HG03558 (cell line): ENCODE measurements around the gene SLC25A39.

Experiments used
- ATAC-seq: cut with Tn5 transposase; IDR thresholded peaks from one replicate; pipeline ENCODE4 v1.9.1; 2021; ENCODE audit warnings: moderate number of reproducible peaks; ENCODE audit not compliant: unreplicated experiment; ENCODE audit errors: extremely low read depth

SLC25A39 gene

DNA sequence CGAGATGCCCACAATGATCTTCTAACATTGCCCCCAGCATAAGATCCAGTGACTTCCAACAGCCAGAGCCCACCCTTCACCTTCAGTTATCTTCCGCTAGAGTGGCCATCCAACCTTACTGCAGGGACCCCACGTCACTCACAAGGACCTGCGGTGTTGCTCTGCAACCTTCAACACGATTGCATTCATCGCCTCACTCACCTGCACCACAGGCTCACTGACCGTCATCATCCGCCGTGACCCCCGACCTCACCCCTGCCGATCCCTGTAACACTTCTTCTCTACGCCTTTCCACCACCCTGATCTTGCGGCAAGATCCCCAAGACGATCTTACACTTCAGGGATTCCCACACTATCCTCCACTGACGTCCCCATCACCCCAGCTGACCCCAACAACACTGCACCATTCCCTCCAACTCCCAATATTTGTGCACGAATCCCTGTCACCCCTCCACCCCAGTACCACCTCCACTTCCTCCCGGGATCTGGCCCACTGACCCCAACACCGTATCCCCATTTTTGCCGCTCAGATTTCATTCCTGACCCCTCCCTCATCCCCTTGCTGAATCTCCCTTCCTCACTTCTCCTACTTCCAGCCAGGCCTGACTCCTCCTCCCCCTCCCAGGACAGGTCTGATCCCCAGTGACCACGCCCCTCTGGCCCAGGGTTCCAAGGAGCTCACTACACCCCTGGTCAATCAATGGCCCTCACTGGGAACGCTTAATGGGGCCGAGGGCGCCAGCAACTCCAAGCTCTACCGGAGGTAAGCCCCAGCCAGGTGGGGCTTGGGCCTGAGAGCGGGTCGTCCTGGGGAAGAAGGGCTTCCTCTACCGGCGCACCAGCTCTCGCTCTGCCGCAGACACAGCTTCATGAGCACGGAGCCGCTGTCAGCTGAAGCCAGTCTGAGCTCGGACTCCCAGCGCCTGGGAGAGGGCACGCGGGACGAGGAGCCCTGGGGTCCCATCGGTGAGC is 8.6 kb downstream of the SLC25A39 start:
- no peak for ATAC-seq

DNA sequence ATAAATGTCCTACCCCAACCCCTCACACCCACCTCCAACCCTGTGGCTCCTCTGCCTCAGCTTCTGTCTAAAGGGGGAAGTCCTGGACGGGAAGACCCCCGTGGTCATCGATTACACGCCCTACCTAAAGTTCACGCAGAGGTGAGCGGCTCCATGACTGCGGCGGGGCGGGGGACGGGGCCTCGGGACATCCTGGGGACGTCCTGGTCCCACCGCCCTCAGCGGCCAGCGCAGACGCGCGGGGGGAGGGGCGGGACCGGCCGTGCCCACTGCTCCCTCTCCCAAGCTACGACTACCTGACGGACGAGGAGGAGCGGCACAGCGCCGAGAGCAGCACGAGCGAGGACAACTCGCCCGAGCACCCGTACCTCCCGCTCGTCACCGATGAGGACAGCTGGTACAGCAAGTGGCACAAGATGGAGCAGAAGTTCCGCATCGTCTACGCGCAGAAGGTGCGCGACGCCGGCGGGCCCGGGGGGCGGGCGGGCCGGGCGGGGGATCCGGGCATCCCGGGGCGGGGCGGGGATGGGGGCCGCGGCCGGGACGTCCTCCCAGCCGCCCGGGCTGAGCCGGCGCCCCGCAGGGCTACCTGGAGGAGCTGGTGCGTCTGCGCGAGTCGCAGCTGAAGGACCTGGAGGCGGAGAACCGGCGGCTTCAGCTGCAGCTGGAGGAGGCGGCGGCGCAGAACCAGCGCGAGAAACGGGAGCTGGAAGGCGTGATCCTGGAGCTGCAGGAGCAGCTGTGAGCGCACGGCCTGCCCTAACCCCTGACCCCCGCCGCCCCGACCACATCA is 9.6 kb downstream of the SLC25A39 start:
- ATAC-seq = no peak

DNA sequence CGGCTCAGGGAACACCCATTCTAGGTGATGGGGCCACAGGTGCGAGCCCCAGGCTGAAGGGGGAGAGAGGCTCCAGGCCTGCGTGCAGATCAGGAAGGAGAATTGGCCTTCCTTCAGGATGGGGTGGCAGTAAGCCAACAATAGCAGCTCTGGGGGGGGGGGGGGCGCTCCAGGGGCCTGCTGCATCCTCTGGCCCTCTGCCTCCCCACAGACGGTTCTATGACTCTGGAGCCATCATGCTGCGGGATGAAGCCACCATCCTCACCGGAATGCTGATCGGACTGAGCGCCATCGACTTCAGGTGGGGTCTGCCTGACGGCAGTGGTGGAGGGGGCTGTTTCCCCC is 10.1 kb downstream of the SLC25A39 start:
- ATAC-seq = no peak

DNA sequence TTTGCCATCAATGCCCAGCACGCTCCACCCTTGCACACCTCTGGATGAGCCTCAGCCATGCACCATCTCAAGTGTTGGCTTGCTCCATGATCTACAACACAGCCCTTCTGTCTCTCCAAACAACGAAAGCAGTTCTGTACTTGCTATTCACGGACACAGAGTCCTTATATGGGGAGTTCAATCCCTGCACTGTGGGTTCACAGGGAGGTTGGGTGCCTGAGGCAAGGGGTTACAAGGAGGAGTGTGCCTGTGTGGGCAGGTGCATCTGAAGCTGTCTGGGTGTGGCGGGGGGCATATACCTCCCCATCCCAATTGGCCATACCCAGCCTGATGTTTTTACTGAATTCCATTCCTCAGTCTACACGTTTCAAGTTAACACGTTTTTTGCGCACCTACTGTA is 10.6 kb downstream of the SLC25A39 start:
- ATAC-seq = no peak

DNA sequence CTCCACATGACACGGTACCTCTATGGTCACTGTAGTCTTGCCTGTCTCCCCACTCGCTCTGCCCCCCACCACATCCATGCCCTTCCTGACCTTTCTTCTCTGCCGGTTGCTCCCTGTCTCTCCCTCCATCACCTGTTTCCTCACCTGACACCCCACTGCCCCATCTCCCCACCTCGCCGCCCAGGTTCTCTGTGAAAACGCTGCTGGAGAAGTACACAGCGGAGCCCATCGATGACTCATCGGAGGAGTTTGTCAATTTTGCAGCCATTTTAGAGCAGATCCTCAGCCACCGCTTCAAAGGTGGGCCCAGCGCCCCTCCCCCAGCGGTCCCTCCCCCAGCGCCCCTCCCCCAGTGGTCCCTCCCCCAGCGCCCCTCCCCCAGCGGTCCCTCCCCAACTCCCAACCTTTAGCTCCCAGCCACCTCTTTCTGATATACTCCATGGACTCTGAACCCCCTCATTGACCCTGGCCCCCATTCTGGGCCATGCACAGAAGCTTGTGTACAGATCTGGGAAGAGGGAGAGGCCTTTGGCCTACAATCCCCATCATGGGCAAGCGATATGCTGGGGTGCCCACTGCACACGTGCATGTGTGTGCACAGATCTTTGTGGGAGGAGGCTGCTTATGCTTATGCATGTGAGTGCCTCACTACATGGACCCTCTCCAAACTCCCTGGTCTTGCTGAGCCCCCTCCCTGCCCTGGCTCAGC is 12.1 kb downstream of the SLC25A39 start:
- ATAC-seq = no peak

DNA sequence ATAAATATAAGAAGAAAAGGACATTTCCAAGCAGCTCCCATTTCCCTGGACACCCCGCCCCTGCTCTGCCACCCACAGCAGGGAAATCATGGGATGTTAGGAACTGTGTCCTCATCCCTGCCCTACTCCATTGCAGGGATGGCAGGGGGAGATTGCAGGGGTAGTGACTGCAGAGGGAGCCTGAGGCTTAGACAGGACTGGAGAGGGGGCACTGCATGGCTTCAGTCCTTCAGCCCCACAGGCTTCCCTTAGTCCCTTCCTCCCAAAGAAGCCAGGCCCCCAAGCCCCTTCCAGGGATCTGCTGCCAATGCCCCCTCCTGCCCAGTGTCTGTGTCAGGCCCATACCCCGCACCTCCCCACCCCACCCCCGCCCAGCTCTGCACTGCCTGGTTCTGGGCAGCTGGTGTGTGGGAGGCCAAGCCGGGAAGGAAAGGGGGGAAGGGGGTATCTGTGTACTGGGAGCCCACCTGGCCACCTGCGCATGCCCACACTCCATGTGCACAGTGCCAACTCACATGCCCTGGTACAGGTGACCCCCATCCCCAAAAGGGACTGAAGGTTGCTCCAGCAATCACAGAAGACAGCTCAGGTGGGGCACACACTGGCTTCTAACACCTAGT is 13.0 kb downstream of the SLC25A39 start:
- ATAC-seq = no peak

DNA sequence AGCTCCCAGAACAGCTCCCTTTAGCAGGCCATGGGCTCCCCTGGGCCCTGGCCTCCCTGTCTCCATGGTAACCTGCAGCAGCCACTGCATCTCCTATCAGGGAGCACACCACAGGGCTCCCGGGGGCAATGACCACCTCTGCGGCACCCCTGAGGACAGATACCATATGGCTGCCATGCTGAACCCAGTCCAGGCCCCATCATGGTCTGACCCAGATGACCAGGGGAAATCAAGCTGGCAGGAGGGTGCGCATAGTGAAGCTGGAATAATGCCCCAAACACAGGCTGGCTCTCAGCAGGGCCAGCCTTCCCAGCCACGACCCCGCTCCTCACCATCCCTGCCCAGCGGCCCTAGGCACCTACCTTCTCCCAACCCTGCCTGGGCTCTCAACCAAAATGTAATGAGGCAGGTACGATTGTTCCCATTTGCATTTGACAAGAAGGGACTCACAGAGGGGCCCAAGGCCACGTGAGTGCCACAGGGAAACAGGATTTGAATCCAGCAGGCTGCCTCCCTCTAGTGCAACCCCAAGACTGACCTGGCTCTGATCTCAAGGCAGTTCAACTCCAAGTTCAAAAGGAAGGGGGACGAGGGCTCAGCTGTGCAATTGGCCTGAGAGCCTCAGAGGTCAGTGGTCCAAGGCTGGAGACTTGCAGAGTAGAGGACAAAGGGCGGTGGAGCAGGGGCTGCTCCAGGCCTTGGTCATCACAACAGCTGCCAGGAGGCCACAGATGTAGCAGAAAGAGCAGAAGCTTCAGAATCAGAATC is 13.8 kb downstream of the SLC25A39 start:
- no peak for ATAC-seq

DNA sequence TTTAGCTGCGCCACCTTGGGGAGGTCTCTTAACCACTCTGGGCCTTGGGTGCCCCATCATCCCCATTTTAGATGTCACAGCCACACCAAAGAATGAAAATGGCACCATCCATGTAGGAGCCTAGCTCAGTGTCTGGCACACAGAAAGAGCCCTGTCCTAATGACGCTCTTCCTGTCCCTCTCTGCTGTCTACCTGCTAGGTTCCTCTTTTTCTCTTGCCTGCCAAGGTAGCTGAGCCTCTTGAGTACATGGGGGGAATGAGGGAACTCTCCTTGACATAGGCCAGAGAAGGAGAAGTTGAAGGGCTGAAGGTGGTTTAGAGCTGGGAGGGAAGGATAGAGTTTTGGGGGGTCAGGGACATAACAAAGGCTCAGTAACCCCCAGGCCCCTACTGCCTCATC is 14.4 kb downstream of the SLC25A39 start:
- no peak for ATAC-seq

DNA sequence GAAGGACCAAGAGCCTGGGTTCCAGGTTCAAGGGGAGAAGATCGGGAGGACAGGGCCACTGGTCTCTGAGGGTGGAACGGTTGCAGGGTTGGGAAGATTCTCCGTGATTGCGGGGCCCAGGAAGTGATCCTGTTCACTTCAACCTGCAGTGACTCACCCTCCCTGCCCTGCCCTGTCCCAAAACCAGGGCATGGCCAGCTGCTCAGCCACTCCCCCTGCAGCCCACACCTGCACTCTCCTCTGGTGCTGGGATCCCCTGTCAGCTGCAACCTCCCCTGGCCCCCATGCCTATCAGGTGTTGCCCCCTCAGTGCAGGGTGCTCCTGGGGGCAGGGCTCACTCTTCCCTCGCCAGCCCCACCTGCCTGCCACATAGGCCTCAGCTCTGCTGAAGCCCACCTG is 15.2 kb downstream of the SLC25A39 start:
- no peak for ATAC-seq

DNA sequence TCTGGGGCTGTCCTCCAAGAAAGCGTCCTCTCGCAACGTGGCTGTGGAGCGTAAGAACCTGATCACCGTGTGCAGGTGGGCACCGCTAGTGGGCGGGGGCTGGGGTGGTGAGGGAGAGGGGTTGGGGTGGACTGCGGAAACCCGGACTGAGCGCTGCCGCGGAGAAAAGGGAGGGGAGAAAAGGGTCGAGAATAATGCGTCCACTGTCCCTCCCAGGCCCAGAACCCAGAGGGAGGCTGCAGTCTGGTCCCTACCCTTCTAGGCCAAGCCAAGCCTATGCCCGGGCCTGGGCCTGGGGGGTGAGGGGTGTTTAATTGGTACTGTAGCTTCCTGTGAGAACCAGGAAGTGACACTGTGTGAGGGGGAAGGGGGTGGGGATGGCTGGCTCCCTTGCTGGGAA is 15.8 kb downstream of the SLC25A39 start:
- ATAC-seq = no peak

DNA sequence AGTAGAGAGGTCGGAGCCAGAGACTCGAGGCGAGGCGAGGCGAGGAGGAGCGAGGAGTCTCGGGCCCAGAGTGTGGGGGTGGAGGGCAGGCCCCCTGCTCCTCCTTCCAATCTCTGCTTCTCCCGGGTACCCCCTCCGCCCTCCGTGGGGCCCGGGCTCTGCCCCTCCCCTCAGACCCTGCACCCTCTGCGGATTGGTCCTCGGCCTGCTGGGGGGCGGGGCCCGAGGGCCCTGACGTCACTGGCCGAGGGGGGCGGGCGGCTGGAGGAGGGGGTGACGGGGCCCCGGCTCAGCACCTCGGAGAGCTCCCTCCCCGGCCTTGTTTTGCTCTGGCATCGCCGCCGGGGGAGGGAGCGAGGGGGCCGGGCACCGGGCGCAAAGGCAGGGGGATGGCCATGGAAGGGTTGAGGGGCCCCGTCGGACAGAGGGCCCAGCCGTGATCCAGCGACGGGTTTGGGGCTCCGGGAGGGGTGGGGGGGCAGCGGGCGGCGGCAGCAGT is 16.3 kb downstream of the SLC25A39 start, which contains the start of gene RUNDC3A:
Gene RUNDC3A (plus strand): TSS at position 282 of the 499 bp plus-strand sequence. CDS start 232 bp downstream, outside the sequence.
- no peak for ATAC-seq

DNA sequence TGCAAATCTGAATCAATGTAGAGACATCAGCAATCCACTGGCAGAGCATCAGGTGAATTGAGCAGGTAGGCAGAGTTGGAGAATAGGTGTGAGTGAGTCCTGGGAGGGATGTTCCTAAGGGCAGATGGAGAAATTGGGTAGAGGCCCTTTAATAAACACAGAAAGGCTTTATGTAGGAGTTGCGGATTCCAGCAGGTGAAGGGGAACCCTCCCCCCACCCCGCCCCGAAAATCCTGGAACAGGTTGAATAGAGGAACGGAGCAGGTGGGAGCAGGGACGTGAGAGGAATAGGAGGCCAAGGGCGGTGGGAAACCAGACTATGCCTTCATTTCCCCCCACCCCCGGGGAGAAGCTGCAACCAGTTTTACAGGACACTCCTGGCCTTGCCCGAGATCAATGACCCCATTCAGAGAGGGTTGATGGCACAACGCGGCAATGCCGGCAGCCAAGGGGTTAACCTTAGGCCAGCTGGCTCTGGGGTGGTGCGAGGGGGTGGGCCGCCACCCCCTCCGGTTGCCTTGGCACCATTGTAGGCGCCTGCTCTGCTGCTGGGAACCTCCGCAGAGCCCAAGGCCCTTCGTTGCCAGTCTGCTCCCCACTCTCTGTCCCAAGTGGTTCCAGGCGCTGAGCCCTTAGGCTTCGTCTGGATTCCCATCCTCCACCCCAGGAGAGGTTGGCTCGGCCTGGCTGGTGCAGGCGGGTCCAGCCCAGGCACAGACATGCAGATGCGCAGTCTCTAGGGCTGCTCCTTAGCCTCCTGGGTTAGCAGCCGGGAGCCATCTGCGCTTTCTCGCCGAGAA is 17.0 kb downstream of the SLC25A39 start:
- no peak for ATAC-seq

DNA sequence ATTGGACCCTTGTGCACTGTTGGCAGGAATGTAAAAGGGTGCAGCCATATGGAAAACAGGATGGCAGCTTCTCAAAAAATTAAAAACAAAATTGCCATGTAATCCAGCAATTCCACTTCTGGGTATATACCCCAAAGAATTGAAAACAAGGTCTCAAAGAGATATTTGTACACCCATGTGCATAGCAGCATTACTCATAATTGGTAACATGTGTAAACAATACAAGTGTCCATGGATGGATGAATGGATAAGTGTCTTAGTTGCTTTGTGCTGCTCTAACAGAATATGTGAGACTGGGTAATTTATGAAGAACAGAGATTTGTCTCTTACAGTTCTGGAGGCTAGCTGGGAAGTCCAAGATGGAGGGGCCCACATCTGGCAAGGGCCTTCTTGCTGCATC is 20.0 kb downstream of the SLC25A39 start:
- ATAC-seq = no peak

DNA sequence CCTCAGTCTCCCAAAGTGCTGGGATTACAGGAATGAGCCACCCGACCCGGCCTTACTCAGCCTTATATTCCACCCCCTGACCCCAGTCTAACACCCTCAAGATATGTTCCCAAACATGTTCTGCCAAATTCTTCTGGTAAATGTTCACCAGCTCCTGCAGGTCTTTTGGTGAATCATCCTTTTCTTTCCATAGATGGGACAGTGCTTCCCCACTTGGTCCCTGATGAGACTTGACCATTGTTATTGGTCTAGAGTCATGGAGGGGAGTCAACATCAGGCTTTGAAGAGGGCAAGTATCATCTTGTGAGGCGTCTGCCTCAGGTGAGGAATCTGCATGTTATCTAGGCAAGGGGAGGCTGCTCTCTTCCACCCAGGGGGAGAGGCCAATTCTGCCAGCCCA is 26.6 kb downstream of the SLC25A39 start:
- ATAC-seq = no peak

DNA sequence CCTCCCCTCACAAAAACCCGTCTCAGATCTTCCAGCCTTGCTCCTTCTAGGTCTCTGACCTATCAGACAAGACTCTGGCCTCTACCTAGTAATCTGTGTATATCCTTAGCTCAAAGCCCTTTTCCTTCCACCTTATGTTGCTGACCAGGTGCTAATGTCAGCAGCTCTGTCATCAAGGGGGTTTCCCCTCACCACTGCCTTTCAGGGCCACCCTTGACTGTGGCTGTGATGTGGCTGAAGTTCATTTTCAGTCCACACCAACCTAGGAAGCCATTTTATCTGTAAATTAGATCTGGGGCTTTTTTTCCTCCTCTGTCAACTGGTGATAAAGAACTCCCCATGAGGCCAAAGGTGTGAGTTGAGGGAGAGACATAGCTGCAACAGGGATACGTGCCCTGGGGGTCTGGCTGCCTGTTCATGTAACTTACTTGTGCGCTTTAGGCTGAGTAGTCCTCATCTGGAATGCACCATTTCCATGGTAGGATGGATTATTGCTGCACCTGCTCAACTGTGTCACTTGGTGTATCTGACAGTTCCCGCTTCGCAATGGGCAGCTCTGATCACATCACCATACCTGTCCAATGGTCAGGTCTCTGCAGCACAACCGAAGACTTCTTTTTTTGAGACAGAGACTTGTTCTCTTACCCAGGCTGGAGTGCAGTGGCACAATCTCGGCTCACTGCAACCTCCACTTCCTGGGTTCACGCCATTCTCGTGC is 31.0 kb downstream of the SLC25A39 start:
- ATAC-seq = no peak

DNA sequence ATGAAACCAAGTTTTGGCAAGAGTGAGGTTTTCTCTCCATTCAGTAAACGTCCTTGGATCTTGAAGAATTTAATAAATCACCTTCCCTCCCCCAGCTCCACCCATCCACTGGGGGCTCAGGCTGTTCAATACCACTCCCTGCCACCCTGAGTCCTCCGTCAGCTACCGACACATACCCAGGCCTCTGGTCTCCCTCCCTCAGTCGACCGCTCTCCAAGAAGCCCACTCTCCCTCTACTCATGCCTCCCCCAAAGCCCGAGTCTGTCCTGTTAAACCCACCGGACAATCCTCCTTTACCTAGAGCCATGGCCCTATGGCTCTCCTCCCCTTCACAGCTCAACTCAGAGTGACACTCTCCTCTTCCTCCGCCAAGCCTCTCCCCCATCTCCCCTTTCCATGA is 37.0 kb downstream of the SLC25A39 start:
- ATAC-seq = no peak

DNA sequence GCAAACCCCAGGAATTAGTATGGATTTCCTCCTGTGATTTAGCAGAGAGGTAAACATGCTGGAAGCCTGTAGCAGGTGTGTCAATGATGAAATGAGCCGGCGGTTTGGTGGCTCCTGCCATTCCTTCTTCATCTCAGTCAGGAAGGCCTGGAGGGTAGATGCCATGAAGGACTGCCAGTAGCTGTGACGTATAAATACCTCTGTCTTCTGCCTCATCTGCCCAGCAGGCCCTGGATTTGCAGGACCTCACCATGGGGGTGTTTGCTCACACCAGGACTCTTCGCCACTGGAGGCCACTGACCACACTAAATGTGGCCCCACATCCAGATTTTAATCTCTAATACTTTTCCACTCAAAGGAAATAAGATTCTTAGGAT is 40.6 kb downstream of the SLC25A39 start:
- ATAC-seq = no peak
